Hypothalamus (tissue), 51 donors: ENCODE results near the gene PGAM2.
"Not testable (repeated sequence)": the region's sequence is repeated elsewhere in the genome, so short reads cannot be mapped to it uniquely, and the experiment has no call there.

Source experiments
- DNase-seq, 51 donors: peaks; one replicate each; lab custom pipeline; 2025; lab: John Stamatoyannopoulos, UW

Gene PGAM2

GRCh38 chr7:44057181-44057848 lies 8.1 kb downstream of the PGAM2 start:
- DNase-seq: no peak

DNA sequence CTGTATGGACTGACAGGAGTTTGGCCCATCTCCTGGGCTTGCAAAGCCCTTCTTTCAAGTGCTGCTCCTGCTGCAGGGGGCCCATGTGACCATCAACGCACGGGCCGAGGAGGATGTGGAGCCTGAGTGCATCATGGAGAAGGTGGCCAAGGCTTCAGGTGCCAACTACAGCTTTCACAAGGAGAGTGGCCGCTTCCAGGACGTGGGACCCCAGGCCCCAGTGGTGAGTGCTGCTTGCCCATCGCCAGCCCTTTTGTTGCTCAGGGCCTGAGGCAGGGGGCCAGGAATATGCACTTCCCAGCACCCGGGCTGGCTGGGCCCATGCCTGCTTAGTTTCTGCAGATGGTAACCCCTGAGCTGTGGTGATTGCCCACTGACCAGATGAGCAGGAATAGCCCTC lies 8.7 kb downstream of the PGAM2 start:
- DNase-seq: no peak

DNA sequence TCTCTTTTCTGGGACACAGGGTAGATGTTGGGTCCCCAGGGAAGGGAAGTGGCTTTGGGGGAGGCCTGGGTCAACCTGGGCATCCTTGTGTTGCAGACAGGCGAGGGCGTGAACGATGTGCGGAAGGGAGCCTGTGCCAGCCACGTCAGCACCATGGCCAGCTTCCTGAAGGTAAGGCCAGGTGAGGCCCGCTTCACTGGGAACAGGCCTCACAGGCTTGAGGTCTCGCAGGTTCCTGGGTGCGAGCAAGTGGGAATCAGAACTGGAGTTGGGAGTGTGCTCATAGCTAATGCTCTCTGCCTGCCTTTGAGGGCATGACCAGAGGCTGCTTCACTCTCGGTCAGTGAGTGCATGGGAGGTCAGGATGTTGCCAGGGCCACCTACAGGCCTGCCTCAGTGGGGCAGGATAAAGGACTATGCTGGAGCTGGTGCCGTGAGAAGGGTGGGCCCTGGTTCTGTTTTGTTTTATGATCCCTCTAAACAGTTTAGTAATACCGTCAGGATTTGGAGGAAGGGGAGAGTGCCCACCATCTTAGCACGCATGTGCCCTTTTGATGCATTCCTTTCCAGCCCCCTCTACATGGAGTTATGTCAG lies 12.5 kb downstream of the PGAM2 start:
- DNase-seq: no peak

DNA sequence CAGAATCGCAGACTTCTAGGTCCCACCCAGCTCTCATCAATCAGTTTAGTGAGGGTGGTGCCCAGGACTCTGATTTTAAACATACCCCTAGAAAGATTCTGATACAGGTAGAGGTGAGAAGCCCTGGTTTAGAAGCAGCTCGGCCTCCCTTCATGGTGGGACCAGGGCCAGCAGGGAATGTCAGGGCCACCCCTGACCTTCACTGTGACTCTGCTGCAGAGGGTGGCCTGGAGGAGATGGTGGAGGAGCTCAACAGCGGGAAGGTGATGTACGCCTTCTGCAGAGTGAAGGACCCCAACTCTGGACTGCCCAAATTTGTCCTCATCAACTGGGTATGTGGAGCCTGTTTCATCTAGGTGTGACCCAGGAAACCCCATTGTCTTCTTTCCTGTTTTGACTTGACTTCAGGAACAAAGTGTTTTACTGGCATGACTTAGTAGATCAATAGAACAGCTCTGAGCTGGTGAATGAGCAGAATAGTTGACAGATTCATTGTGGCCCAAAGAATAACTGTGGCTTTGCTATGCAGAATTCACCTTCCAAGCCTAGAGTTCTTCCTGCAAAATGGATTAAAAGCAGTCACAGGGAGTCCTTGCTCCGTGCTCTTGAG lies 13.7 kb downstream of the PGAM2 start:
- DNase-seq: no peak

DNA sequence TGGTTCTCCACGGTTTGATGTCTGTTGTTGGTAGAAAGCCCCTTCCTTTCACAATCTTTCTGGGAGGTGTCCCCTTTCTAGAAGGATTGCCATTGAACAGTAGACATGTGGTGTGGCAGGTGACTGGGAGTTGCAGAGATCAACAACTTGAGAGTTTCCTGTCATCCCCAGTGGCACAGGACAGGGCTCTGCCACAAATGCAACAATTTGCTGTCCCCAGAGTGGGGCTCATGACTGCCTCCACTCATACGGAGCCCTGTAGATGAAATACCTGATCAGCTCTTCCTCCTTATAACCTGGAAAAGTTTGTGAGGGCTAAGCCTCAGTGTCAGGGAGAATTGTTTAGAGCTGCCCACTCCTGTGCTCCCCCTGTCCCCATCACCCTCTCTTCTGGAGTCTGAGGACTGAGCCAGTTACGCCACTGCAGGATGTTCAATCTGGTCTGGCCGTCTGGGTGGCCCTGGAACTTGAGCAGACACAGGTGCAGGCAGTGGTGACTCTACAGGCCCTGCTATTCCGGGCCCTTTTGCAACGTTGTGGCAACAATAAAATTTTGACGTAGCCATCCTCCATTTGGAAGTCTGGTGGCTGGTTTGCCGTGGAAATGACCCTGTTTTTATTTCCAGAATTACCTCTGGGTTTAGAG lies 14.3 kb downstream of the PGAM2 start:
- no peak for DNase-seq

DNA sequence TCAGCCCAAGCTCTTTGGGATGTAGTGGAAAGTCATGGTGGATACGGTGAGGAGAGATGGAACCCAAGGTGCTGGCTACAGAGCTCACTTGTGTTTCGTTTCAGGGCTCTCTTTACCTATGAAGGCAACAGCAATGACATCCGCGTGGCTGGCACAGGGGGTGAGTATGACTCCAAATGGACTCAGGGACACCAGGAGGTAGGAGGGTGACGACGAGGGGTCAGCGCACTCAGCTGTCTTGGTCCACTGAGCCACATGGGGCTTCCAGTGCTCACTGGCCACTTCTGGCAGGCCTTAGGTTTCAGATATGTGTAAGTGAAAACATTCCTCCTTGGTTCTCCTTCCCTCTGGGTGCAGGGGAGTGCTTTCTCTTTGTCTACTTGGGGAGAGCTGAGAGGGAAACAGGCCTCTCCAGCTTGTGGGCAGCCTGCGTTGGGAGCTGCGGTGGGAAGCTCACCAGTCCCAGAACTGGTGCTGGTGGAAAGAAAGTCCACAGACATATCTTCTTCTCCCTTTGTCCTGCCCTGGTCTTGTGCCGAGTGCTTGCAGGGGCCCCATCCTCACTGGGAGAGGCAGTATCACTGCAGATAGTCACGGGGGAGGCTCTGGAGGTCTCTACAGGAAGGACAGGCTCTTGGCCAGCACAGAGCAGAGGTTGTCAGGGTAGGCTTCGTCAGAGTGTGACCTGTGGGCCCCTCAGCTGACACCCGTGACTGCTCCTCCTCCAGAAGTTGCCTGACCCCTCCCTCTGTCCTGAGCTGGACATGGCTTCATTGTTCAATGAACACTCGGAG lies 15.0 kb downstream of the PGAM2 start:
- DNase-seq: no peak

DNA sequence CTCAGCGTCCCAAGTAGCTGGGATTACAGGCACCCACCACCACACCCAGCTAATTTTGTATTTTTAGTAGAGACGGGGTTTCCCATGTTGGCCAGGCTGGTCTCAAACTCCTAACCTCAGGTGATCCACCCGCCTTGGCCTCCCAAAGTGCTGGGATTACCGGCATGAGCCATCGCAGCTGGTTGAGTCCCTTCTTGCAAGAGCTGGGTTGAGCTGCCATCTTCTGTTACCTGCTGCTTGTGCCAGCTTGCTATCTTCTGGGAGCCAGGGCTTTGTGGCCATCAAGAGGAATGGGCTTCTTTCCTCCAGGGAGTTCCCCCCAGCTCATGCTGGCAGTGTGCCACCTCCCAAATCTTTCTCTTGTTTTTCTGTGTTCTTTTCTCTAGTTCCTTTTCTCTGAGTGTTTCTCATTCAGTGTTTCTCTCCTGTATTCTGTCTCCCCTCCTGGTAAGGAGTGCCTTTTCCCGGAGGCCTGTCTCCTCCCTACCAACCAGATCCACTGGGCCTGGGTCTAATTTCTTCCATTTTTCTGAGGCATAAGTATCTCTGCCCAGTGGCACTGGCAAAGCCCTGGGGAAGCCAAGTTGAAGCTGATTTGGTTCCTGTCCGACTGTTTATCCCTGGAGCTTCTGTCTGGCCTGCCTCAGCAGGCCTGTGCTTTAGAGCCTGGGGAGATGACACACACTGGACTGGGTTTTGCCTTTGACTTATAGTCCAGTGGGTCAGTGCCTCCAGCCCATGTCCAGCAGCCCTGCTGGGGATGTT lies 17.2 kb downstream of the PGAM2 start:
- DNase-seq: no peak

DNA sequence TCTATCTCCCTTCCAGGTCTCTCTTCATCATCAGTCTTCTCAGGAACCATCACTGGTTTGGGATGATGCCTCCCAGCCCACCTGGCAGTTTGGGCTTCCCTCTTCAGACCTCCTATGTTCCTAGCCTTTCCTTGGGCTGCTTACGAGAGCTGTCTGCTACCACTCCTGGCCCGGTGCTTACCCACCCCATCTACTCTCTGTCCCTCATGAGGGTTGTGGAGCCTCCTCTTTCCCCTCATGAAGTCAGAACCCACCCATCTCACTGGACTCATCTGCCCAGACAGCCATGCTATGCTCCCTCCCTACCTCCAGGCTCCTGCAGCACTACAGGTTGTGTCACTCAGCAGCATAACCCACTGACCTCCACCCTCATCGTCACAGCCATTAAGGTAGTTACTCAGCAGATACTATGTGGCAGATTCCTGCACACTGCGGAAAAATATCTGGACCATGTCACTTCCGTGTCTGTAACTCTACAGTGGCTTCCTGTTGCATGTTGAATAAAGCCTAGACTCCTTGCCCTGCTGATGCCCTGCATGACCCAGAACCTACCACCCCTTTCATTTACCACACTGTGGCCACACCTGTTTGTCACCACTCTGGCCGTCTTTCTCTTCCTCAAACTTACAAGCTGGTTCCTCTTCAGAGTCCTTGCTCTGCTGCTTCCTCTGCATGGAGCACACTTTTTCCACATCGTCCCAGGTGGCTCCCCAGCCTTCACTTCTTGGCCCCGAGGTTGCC lies 18.9 kb downstream of the PGAM2 start:
- DNase-seq: no peak

- no peak for DNase-seq
Observed at GRCh38 chr7:44045226-44046014, 19.9 kb downstream of the PGAM2 start.

DNA sequence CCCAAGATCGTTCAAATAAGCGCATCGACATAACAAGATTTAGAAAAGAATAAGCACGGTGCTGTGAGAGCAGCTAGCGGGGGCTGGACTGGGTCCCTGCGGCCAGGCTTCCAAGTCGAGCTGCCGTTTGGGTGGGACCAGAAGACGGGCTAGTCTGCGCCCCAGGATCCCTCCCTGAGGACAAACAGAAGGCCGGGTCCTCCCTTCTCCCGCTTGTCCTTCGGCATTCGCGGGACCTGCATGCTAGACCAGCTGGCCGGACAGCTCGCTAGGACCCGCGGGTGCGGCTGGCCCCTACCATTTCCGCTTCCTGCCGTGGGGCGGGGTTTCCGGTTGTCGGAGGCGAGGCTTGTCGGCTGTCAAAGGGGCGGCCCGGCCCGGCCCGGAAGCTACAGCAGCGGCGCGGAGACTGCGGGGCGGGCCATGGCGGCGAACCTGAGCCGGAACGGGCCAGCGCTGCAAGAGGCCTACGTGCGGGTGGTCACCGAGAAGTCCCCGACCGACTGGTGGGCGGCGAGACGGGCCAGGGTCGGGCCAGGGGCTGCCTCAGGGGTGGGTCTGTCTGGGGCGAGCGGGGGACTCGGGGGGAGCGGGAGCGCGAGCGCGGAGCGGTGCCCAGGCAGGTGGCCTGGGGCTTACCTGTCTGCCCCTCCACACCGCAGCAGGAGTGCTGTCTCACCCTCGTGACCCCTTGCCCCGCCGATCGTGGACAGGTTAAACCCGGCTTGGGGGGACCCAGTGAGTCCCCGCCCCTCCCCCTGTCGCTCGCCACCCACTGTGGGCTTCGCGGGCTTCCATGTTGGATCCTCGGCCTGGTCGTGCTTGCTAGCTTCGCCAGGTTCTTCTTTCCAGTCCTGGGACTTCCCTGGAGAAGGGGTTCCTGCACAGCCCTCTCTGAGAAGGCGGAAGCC lies 20.8 kb downstream of the PGAM2 start, which contains the start of gene DBNL:
DBNL (plus strand) TSS at position 388 of the 911 bp plus-strand sequence; CDS start at position 424, 36 bp downstream.
- DNase-seq: peak in 50 of 51 donors; percentile 72 to 99 (median 92)

GRCh38 chr7:44043902-44044301 lies 21.5 kb downstream of the PGAM2 start:
- DNase-seq: no peak

GRCh38 chr7:44042221-44042620 lies 23.1 kb downstream of the PGAM2 start:
- no peak for DNase-seq

- DNase-seq: peak in 2 of 51 donors; percentile 15 to 19
Observed at GRCh38 chr7:44040493-44040891, 24.9 kb downstream of the PGAM2 start.

DNA sequence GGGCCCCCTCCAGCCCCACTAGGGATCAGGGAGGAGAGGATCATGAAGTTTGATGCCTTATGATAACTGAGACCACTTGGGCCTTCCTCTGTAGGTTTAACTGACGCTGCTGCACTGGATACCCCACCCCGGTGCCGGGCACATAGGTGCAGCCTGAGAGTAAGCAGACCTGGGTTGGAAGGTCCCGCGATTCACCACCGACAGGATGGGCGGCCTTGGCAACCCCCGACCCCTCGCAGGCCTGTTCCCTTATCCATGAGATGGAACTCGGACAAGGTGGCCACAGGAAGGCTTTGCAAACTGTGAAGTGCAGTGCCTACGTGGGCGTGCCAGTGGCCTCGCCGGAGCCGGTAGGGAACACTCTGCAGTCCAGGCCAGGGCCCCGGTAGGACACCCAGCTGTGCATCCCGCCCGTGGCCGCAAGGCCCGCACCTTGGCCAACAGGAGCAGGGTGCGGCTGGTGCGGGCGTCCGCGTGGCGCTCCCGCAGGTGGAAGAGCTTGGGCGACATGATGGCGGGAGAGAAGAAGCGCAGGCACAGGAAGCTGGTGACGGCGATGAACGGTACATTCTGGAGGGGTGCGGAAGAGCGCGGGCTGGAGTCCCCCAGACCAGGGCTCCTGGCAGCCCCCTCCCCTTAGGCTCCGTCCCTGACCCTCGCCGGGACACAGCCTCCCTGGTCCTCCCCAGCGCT lies 25.4 kb downstream of the PGAM2 start:
- DNase-seq: not testable (repeated sequence)

DNA sequence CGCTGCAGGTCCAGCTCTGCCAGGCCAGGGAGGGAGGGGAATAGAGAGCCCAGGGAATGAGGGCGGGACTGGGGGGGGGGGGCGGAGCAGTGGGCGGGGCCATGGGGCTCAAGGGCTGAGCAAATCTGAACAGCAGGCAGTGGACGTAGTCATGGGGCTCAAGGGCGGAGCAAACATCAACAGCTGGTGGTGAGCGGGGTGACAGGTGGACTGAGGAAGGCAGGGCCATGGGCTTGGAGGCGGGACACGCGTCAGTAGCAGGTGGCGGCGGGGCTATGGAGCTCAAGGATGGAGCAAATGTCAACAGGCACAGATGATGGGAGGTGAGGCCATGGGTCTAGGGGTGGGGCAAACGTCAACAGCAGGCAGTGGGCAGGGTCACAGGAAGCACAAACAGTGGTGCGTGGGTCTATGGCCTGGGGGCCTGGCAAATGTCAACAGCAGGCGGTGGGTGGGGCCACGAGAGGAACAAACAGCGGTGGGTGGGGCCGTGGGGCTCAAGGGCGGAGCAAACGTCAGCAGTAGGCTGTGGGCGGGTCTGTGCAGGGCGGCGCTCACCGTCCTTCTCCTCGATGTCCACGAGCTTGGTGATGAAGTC lies 26.3 kb downstream of the PGAM2 start:
- peak in 49 of 51 donors; percentile 32 to 91 (median 75) for DNase-seq

DNA sequence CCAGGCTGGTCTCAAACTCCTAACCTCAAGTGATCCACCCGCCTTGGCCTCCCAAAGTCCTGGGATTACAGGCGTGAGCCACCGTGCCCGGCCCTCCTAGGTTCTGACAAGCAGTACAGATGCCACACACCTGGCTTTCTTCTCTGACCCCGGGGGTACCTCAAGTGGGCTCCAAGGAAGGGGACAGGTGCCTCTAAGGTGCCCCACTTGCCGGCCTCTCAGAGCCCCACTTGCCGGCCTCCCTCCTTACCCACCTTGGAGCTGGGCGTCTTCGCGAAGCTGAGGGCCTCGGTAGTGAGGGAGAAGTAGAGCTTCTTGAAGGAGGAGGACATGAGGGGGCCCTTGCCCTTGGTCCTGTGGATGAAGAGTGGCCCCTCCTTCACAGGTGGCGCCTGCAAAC lies 26.8 kb downstream of the PGAM2 start:
- DNase-seq: not testable (repeated sequence)
